Suprapubic skin (tissue), 4 donors: ENCODE results near the gene OSM. TPM values are rescaled to one million over a fixed set of nuclear protein-coding genes. Genes with fewer than 3 reads are reported as not detected.

Experiments
- DNase-seq, 2 donors: peaks; one replicate each; pipeline ENCODE4 v3.0.0-alpha.2; 2019; ENCODE audit warnings: low spot score in 2 of 2
- H3K27ac ChIP-seq: fragments of 200-600 bp; sonication (generic); one replicate; pipeline ENCODE4 v1.5.1; 2019
- H3K27me3 ChIP-seq: fragments of 200-600 bp; sonication (generic); one replicate; pipeline ENCODE4 v1.5.1; 2019
- H3K36me3 ChIP-seq: fragments of 200-600 bp; sonication (generic); one replicate; pipeline ENCODE4 v1.5.1; 2019
- H3K4me1 ChIP-seq: fragments of 200-600 bp; sonication (generic); one replicate; pipeline ENCODE4 v1.5.1; 2019
- H3K4me3 ChIP-seq: fragments of 200-600 bp; sonication (generic); one replicate; pipeline ENCODE4 v1.5.1; 2019; ENCODE audit warnings: mild to moderate bottlenecking
- H3K9me3 ChIP-seq: fragments of 200-600 bp; sonication (generic); one replicate; pipeline ENCODE4 v1.5.1; 2019
- CTCF ChIP-seq, 2 donors: fragments of 200-600 bp in 1 of 2; fragments of 450-650 bp in 1 of 2; sonication (generic) in 1 of 2; IDR thresholded peaks; one replicate each; pipeline ENCODE4 v1.5.1; 2016 to 2019; ENCODE audit warnings: antibody characterized with exemption in 2 of 2, mild to moderate bottlenecking in 1 of 2, moderate library complexity in 1 of 2
- EP300 ChIP-seq: sonication (generic); formaldehyde crosslinking; IDR thresholded peaks from one replicate; pipeline ENCODE4 v1.6.1; 2017; ENCODE audit warnings: antibody characterized with exemption
- POLR2A ChIP-seq, 2 donors: fragments of 450-650 bp; IDR thresholded peaks; one replicate each; pipeline ENCODE4 v1.6.1; 2017; ENCODE audit warnings: antibody characterized with exemption in 2 of 2, mild to moderate bottlenecking in 2 of 2, moderate library complexity in 2 of 2
- POLR2AphosphoS5 ChIP-seq, 3 donors: sonication (generic); formaldehyde crosslinking; IDR thresholded peaks; one replicate each; pipeline ENCODE4 v1.6.1; 2017; ENCODE audit warnings: antibody characterized with exemption in 3 of 3
- WGBS: methylation state at CpG from one replicate; pipeline ENCODE4 v1.1.5; 2018; 5-methylcytosine and 5-hydroxymethylcytosine counted together
- total RNA-seq, 4 donors: library from RNA; depleted of rRNA; stranded (reverse); fragments of >200 nt; gene quantifications; one replicate each; pipeline ENCODE4 v1.1.0, GENCODE V29; 2016

The OSM gene
- total RNA-seq, 4 donors from 2014 or later = 0.34 TPM; not detected in 3

GRCh38 chr22:30246814-30247376, 19.8 kb downstream of the OSM start:
- no peak for DNase-seq
- Histone ChIP-seq H3K9me3 (no peaks in the 10 kb centered on the region), H3K27ac (no peak overlapping the region), H3K36me3 (no peaks in the 10 kb centered on the region), H3K4me1 (peaks cover 47% of the 10 kb centered on the region), H3K27me3 (peaks cover 14% of the 10 kb centered on the region), H3K4me3 (peak overlapping the region; percentile 61)
- WGBS = 27% methylated on average over 15 of the region's 15 CpGs
- TF ChIP-seq POLR2AphosphoS5 (IDR thresholded peaks at IDR 0.05) = no peak
- TF ChIP-seq POLR2A (IDR thresholded peaks at IDR 0.05) = no peak
- no peak for TF ChIP-seq CTCF (IDR thresholded peaks at IDR 0.05)
- TF ChIP-seq EP300 = no peak

- Histone ChIP-seq H3K4me1 (peaks cover 47% of the 10 kb centered on the region), H3K27me3 (peaks cover 14% of the 10 kb centered on the region), H3K9me3 (no peaks in the 10 kb centered on the region), H3K4me3 (peak within 1 kb of the TSS; percentile 61), H3K27ac (no peak within 1 kb of the TSS), H3K36me3 (no peaks in the 10 kb centered on the region)
- under 1% methylated on average over 46 of the region's 64 CpGs for WGBS
- no peak for TF ChIP-seq POLR2A (IDR thresholded peaks at IDR 0.05)
- TF ChIP-seq POLR2AphosphoS5 (IDR thresholded peaks at IDR 0.05) = no peak
- TF ChIP-seq CTCF (IDR thresholded peaks at IDR 0.05) = no peak
- DNase-seq = no peak
Observed at GRCh38 chr22:30245985-30246813, 20.5 kb downstream of the OSM start, which contains the start of gene LIF. LIF (minus strand) TSS chr22:30246759; CDS start chr22:30246695, 64 bp downstream.

- DNase-seq = no peak
- Histone ChIP-seq H3K4me1 (peaks cover 40% of the 10 kb centered on the region), H3K36me3 (no peaks in the 10 kb centered on the region), H3K4me3 (peak overlapping the region; percentile 61), H3K9me3 (no peaks in the 10 kb centered on the region), H3K27me3 (peaks cover 14% of the 10 kb centered on the region), H3K27ac (no peak overlapping the region)
- TF ChIP-seq POLR2A (IDR thresholded peaks at IDR 0.05) = no peak
- TF ChIP-seq POLR2AphosphoS5 (IDR thresholded peaks at IDR 0.05) = no peak
- TF ChIP-seq EP300 = no peak
- no peak for TF ChIP-seq CTCF (IDR thresholded peaks at IDR 0.05)
- WGBS = 61% methylated on average over 15 of the region's 15 CpGs
Observed at GRCh38 chr22:30245181-30245984, 21.3 kb downstream of the OSM start.

GRCh38 chr22:30244641-30245040, 22.0 kb downstream of the OSM start:
- H3K27ac ChIP-seq = no peak overlapping the region
- no peak for TF ChIP-seq EP300
- no peak for TF ChIP-seq POLR2A (IDR thresholded peaks at IDR 0.05)
- TF ChIP-seq CTCF (IDR thresholded peaks at IDR 0.05) = no peak
- 94% methylated on average over 5 of the region's 5 CpGs for WGBS
- DNase-seq = no peak
- no peaks in the 10 kb centered on the region for H3K9me3 ChIP-seq
- H3K4me3 ChIP-seq = no peak overlapping the region
- peaks cover 14% of the 10 kb centered on the region for H3K27me3 ChIP-seq
- H3K4me1 ChIP-seq = peaks cover 38% of the 10 kb centered on the region
- H3K36me3 ChIP-seq = no peaks in the 10 kb centered on the region

GRCh38 chr22:30244066-30244465, 22.6 kb downstream of the OSM start:
- no peak overlapping the region for H3K27ac ChIP-seq
- 88% methylated on average over 10 of the region's 10 CpGs for WGBS
- no peaks in the 10 kb centered on the region for H3K36me3 ChIP-seq
- no peak overlapping the region for H3K4me3 ChIP-seq
- DNase-seq = no peak
- no peaks in the 10 kb centered on the region for H3K9me3 ChIP-seq
- peaks cover 13% of the 10 kb centered on the region for H3K27me3 ChIP-seq
- no peak for TF ChIP-seq POLR2AphosphoS5 (IDR thresholded peaks at IDR 0.05)
- TF ChIP-seq EP300 = no peak
- H3K4me1 ChIP-seq = peaks cover 38% of the 10 kb centered on the region
